Stimulated activated naive CD8-positive, alpha-beta T cell treated with anti-CD3 and anti-CD28 coated beads, Interleukin-15, Interleukin-2, amounts not matched to agents 100 U/mL and 50 U/mL, for 24 hours (primary cell): ENCODE measurements around the gene RBM15B.

Source experiments
- ATAC-seq: fragments of 150-1000 bp; cut with Tn5 transposase; one replicate; pipeline ENCODE4 v1.10.0; 2021
- DNase-seq: peaks from one replicate; pipeline ENCODE4 v3.0.0; 2021

The RBM15B gene

GRCh38 chr3:51445544-51446280, 54.6 kb downstream of the RBM15B start:
- ATAC-seq (no peak), DNase-seq (no peak)
